AG04450 (cell line): ENCODE results near the gene C9. TPM values are rescaled to one million over a fixed set of nuclear protein-coding genes. Genes with fewer than 3 reads are reported as not detected.

Experiments
- CTCF ChIA-PET: fragments of 300-600, 350-600 bp; formaldehyde crosslinking; extraction: SDS; loops from one replicate; lab custom pipeline; 2022; ENCODE audit warnings: antibody characterized with exemption, inconsistent platforms; lab: Charles Lee
- POLR2A ChIA-PET: fragments of 350-600 bp; formaldehyde crosslinking; extraction: SDS; loops from one replicate; lab custom pipeline; 2021; ENCODE audit warnings: antibody characterized with exemption, inconsistent platforms; lab: Yijun Ruan, JAX
- DNase-seq: peaks from one replicate; pipeline ENCODE4 v3.0.0-alpha.2; 2011; ENCODE audit warnings: low read depth, low spot score
- H3K27ac ChIP-seq: one replicate; pipeline ENCODE4 v1.5.1; 2012; ENCODE audit warnings: low read depth, low read length, control low read depth
- H3K27me3 ChIP-seq: one replicate; pipeline ENCODE4 v1.6.0; 2012; ENCODE audit warnings: low read length; ENCODE audit not compliant: control insufficient read depth, insufficient read depth
- H3K4me3 ChIP-seq: 2 replicates; pipeline ENCODE4 v1.5.1; 2011; ENCODE audit warnings: mild to moderate bottlenecking, low read depth, low read length, control low read depth
- H3K9me3 ChIP-seq: 2 replicates; pipeline ENCODE4 v1.5.1; 2012; ENCODE audit warnings: low read length; ENCODE audit not compliant: control insufficient read depth, insufficient read depth
- polyA plus RNA-seq: library from polyadenylated mRNA; depleted of rRNA; stranded (reverse); fragments of >200 nt; gene quantifications from 2 replicates; pipeline ENCODE4 v1.2.3, GENCODE V29; 2011
- TF ChIP-seq, protein P1 (sequence below): IDR thresholded peaks from 2 replicates; pipeline ENCODE4 v1.5.1; 2011; ENCODE audit warnings: low read depth, low read length, control low read depth, inconsistent platforms

Gene C9
- polyA plus RNA-seq, 1 experiment: not detected

DNA sequence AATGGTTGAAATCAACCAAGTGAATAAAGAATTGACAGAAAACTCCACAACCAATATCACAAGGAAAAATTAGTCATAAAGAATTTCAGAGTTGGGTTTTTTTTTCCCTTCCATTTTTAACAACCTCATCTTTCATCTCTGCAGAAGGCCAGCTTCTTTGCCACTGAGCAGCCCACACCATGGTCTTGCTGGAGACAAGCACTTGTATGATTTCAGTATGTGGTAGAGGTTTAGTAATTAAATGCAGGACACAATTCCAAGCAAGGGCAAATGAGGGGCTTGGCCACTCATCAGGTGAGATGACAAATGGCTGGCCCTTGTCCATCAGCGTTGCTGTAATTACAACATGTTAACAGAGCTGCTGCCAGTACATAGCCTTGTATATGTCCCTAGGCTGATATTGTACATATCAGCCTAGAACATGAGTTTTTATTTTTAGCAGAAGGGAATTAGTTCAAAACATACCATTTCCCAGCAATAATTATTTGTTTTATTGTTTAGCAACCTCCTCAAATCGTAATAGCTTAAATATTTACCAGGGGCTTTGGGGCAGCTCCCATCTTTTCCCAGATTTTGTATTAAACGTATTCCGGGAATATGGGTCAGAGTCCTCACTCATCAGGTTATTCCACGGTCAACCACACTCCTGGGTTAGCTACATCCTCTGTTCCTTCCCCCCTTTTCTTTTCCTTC, 5.0 kb upstream of the C9 start:
- Histone ChIP-seq H3K27ac (no peak overlapping the region), H3K4me3 (no peak overlapping the region), H3K9me3 (no peaks in the 10 kb centered on the region), H3K27me3 (no peaks in the 10 kb centered on the region)
- ChIA-PET CTCF (interaction anchor here (1.6 to 2.6 kb wide), 2 partner anchors 179 to 201 kb away, joined by 4 to 8 read pairs; no protein-coding TSS in a partner anchor), POLR2A (interaction anchor here (0.9 kb wide), 1 partner anchor 30 kb away, joined by 3 read pairs; no protein-coding TSS in a partner anchor)
- TF ChIP-seq, protein P1, sequence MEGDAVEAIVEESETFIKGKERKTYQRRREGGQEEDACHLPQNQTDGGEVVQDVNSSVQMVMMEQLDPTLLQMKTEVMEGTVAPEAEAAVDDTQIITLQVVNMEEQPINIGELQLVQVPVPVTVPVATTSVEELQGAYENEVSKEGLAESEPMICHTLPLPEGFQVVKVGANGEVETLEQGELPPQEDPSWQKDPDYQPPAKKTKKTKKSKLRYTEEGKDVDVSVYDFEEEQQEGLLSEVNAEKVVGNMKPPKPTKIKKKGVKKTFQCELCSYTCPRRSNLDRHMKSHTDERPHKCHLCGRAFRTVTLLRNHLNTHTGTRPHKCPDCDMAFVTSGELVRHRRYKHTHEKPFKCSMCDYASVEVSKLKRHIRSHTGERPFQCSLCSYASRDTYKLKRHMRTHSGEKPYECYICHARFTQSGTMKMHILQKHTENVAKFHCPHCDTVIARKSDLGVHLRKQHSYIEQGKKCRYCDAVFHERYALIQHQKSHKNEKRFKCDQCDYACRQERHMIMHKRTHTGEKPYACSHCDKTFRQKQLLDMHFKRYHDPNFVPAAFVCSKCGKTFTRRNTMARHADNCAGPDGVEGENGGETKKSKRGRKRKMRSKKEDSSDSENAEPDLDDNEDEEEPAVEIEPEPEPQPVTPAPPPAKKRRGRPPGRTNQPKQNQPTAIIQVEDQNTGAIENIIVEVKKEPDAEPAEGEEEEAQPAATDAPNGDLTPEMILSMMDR: no peak
- no peak for DNase-seq

DNA sequence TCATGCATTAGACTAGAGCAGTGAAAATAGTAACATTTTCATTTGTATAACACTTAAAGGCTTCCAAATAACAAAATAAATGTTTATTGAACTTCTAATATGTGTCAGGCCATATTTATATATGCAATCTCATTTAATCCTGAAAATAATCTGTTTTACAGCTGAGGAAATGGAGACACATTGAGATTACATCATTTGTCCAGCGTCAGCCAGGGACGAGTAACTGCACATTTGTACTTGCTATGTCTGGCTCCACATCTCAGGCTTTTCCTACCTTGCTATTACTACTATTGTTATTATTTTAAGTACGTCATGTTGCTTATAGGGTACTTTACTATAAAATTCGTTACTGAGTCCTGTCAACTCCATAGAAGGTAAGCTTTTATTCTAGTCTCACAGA, 3.8 kb upstream of the C9 start:
- ChIA-PET POLR2A (interaction anchor here (0.9 kb wide), 1 partner anchor 31 kb away, joined by 3 read pairs; no protein-coding TSS in a partner anchor), CTCF (interaction anchor here (1.3 to 2.6 kb wide), 3 partner anchors 8 to 203 kb away, joined by 3 to 8 read pairs (median 4); no protein-coding TSS in a partner anchor)
- TF ChIP-seq, protein P1: no peak
- Histone ChIP-seq H3K9me3 (no peaks in the 10 kb centered on the region), H3K27me3 (no peaks in the 10 kb centered on the region), H3K27ac (no peak overlapping the region), H3K4me3 (no peak overlapping the region)
- DNase-seq: no peak

DNA sequence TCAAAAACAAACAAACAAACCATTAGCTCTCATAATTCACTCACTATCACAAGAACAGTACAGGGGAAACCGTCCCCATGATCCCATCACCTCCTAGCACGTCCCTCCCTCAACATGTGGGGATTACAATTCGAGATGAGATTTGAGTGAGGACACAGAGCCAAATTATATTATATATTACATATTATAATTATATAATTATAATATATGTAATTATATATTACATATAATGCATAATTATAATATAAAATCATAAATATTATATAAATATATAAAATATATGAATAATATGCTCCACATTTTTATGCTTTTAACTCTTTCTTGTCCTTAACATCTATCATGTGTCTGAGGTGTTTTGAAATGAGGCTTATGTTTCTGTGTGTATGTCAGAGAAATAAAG, 3.4 kb upstream of the C9 start:
- POLR2A ChIA-PET: no interaction called here
- DNase-seq: no peak
- Histone ChIP-seq H3K4me3 (no peak overlapping the region), H3K27me3 (no peaks in the 10 kb centered on the region), H3K9me3 (no peaks in the 10 kb centered on the region), H3K27ac (no peak overlapping the region)
- TF ChIP-seq, protein P1: no peak
- CTCF ChIA-PET: interaction anchor here (1.3 to 2.6 kb wide), 2 partner anchors 8 to 180 kb away, joined by 3 to 8 read pairs; no protein-coding TSS in a partner anchor

DNA sequence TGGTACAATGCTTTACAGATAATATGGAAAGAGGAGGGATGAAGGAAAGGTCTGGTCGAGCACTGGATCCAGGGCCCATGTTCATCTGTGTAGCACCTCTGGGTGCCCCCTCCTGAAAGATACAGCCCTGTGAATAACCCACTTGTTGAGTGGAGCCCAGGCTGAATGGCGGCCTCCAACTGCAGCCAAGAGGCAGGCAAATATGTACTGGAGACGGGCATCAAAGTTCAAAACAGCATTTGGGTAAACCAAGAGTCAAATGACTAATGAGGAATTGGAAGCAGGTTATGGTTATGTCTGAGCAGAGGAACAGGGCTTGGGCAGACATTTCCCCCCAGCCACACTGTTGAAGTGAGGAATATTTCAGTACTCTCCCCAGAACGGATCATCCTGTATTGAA, 1.1 kb downstream of the C9 start:
- no peak for DNase-seq
- ChIA-PET POLR2A (no interaction called here), CTCF (no interaction called here)
- H3K9me3 ChIP-seq: peaks cover 2% of the 10 kb centered on the region; the same call in 1 of the 2 replicates
- H3K27me3 ChIP-seq: no peaks in the 10 kb centered on the region
- TF ChIP-seq, protein P1: no peak
- H3K4me3 ChIP-seq: no peak overlapping the region
- no peak overlapping the region for H3K27ac ChIP-seq

DNA sequence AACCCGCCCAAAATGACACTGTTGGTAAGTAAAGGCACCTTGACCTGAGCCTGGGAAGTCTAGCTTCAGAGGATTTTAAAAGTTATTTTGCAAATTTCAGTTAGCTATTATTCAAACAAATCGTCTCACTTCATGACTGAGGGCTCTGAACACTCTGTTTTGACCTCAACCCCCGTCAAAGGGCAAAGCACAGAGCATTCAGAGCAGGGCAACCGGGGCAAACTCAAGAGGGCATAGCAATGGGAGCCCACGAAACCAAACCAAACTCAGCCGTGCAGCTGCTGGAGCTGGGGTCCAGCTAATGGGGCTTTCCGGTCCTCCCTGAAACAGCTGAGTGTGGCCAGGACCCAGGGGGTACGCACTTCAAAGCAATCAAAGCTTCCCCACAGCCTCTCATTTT, 1.6 kb downstream of the C9 start:
- ChIA-PET CTCF (no interaction called here), POLR2A (no interaction called here)
- peaks cover 2% of the 10 kb centered on the region; the same call in 1 of the 2 replicates for H3K9me3 ChIP-seq
- no peak for DNase-seq
- no peak overlapping the region for H3K4me3 ChIP-seq
- no peak overlapping the region for H3K27ac ChIP-seq
- no peaks in the 10 kb centered on the region for H3K27me3 ChIP-seq
- TF ChIP-seq, protein P1: no peak
